HepG2 (cell line): ENCODE measurements around the gene CAMK2D. TPM values are rescaled to one million over a fixed set of nuclear protein-coding genes. Genes with fewer than 3 reads are reported as not detected.

Experiments
- ATAC-seq: fragments of 200-7000 bp; cut with Tn5 transposase; 3 replicates; pipeline ENCODE4 v1.9.1; 2020; ENCODE audit warnings: mild to moderate bottlenecking, moderate library complexity
- BruUV-seq: library from RNA; stranded (reverse); fragments of 400-500 nt; replicated peaks from 2 replicates; lab custom pipeline; 2021; lab: Mats Ljungman, UMichigan
- CTCF ChIA-PET: fragments of 300-600 bp; formaldehyde crosslinking; extraction: SDS; loops from one replicate; lab custom pipeline; 2021; ENCODE audit warnings: low total read pairs, inconsistent platforms, low intra/inter-chr PET ratio; lab: Yijun Ruan, JAX
- POLR2A ChIA-PET: fragments of 350-600 bp; sonication (Branson Sonifier 250); formaldehyde crosslinking; loops from one replicate; lab custom pipeline; 2020; ENCODE audit warnings: antibody characterized with exemption, inconsistent platforms; lab: Yijun Ruan, JAX
- DNase-seq: peaks from one replicate; pipeline ENCODE4 v3.0.0-alpha.2; 2015; ENCODE audit warnings: low spot score
- FAIRE-seq: peaks from 3 replicates; lab custom pipeline; 2011; peaks lifted over from hg19 to GRCh38; lab: Jason Lieb, UNC
- H2AFZ ChIP-seq: one replicate; pipeline ENCODE4 v1.6.1; 2011; ENCODE audit warnings: low read length, inconsistent platforms
- H3K27ac ChIP-seq: fragments of 300-600 bp; 3 replicates; pipeline ENCODE4 v1.8.0; 2011; ENCODE audit warnings: mixed run types, mild to moderate bottlenecking, mixed read lengths, low read length, inconsistent platforms; ENCODE audit not compliant: insufficient read depth; ENCODE audit errors: extremely low read length
- H3K27me3 ChIP-seq, 2 experiments: fragments of 200-600 bp in 1 of 2; 2 replicates in 1 of 2; 3 replicates in 1 of 2; pipeline versions ENCODE4 v1.6.0 to v1.8.0; 2011; ENCODE audit warnings: low read length in 2 of 2, mild to moderate bottlenecking in 2 of 2, moderate library complexity in 2 of 2, inconsistent platforms in 1 of 2; ENCODE audit not compliant: insufficient read depth in 2 of 2, control insufficient read depth in 1 of 2
- H3K36me3 ChIP-seq, 2 experiments: fragments of 200-600 bp in 1 of 2; replicated peaks in 1 of 2; 2 replicates in 1 of 2; 3 replicates in 1 of 2; pipeline versions ENCODE4 v1.5.1 to v1.8.0; 2011; ENCODE audit warnings: low read length in 2 of 2, inconsistent platforms in 1 of 2; ENCODE audit not compliant: insufficient read depth in 2 of 2, control insufficient read depth in 1 of 2
- H3K4me1 ChIP-seq: 2 replicates; pipeline ENCODE4 v1.5.1; 2012; ENCODE audit warnings: low read length, inconsistent platforms; ENCODE audit not compliant: insufficient read depth
- H3K4me2 ChIP-seq: 2 replicates; pipeline ENCODE4 v1.6.0; 2011; ENCODE audit warnings: low read depth, low read length, inconsistent platforms
- H3K4me3 ChIP-seq, 3 experiments: fragments of 200-600 bp in 1 of 3; sonication (generic), shearing (Covaris generic) in 1 of 3; replicated peaks in 1 of 3; 2 replicates each; pipeline ENCODE4 v1.5.1; 2011 to 2016; ENCODE audit warnings: low read length in 3 of 3, inconsistent platforms in 2 of 3, low read depth in 2 of 3, mild to moderate bottlenecking in 2 of 3, control low read depth in 1 of 3, mixed read lengths in 1 of 3; ENCODE audit not compliant: insufficient read depth in 1 of 3
- H3K79me2 ChIP-seq: one replicate; pipeline ENCODE4 v1.6.1; 2011; ENCODE audit warnings: low read length, inconsistent platforms; ENCODE audit not compliant: insufficient read depth
- H3K9ac ChIP-seq: 2 replicates; pipeline ENCODE4 v1.6.0; 2011; ENCODE audit warnings: mild to moderate bottlenecking, low read depth, low read length, inconsistent platforms; ENCODE audit not compliant: insufficient read depth
- H3K9me3 ChIP-seq: 2 replicates; pipeline ENCODE4 v1.5.1; 2012; ENCODE audit warnings: mild to moderate bottlenecking, low read length
- H4K20me1 ChIP-seq: 2 replicates; pipeline ENCODE4 v1.6.0; 2011; ENCODE audit warnings: inconsistent platforms, mild to moderate bottlenecking, low read length, moderate library complexity; ENCODE audit not compliant: insufficient read depth
- AGO1 ChIP-seq: fragments of 200-400 bp; formaldehyde crosslinking; IDR thresholded peaks from 2 replicates; pipeline ENCODE4 v1.6.1; 2017; ENCODE audit warnings: mild to moderate bottlenecking, low read depth, low read length, moderate library complexity; ENCODE audit not compliant: poor library complexity, severe bottlenecking
- GRHL1 ChIP-seq: sonication (generic); formaldehyde crosslinking; conservative IDR thresholded peaks from 2 replicates; pipeline ENCODE4 v1.8.0; 2022; ENCODE audit warnings: missing genetic modification reagents
- HNF4G ChIP-seq, 2 experiments: sonication (generic) in 1 of 2; formaldehyde crosslinking in 1 of 2; IDR thresholded peaks; 2 replicates each; pipeline versions ENCODE4 v1.4.0 to v1.6.1; 2011 to 2020; ENCODE audit warnings: borderline replicate concordance in 2 of 2, low read depth in 2 of 2, mild to moderate bottlenecking in 2 of 2, low read length in 1 of 2, missing genetic modification reagents in 1 of 2, moderate library complexity in 1 of 2
- MTF2 ChIP-seq: sonication (generic); formaldehyde crosslinking; IDR thresholded peaks from 2 replicates; pipeline ENCODE4 v1.5.0; 2020; ENCODE audit warnings: missing genetic modification reagents, borderline replicate concordance
- MYNN ChIP-seq: sonication (generic); formaldehyde crosslinking; IDR thresholded peaks from 2 replicates; pipeline ENCODE4 v1.4.0; 2020; ENCODE audit warnings: mild to moderate bottlenecking, low read depth, missing genetic modification reagents
- NR2F6 ChIP-seq, 2 experiments: IDR thresholded peaks; 2 replicates each; pipeline ENCODE4 v1.6.1; 2016; ENCODE audit warnings: antibody characterized with exemption in 1 of 2, mild to moderate bottlenecking in 1 of 2
- PAWR ChIP-seq: sonication (generic); formaldehyde crosslinking; IDR thresholded peaks from 2 replicates; pipeline ENCODE4 v1.4.0; 2020; ENCODE audit warnings: missing genetic modification reagents, mild to moderate bottlenecking, borderline replicate concordance
- TARDBP ChIP-seq: sonication (generic); formaldehyde crosslinking; IDR thresholded peaks from 2 replicates; pipeline ENCODE4 v1.8.0; 2022; ENCODE audit warnings: mild to moderate bottlenecking, missing genetic modification reagents
- TOE1 ChIP-seq: sonication (generic); formaldehyde crosslinking; IDR thresholded peaks from 2 replicates; pipeline ENCODE4 v1.4.0; 2020; ENCODE audit warnings: mild to moderate bottlenecking, missing genetic modification reagents
- ZBTB1 ChIP-seq: sonication (generic); formaldehyde crosslinking; IDR thresholded peaks from 2 replicates; pipeline ENCODE4 v1.4.0; 2020; ENCODE audit warnings: missing genetic modification reagents, borderline replicate concordance
- ZNF292 ChIP-seq: sonication (generic); formaldehyde crosslinking; IDR thresholded peaks from 2 replicates; pipeline ENCODE4 v1.8.1; 2022; ENCODE audit warnings: mild to moderate bottlenecking, low read depth, missing genetic modification reagents, borderline replicate concordance
- ZSCAN30 ChIP-seq: sonication (generic); formaldehyde crosslinking; IDR thresholded peaks from 2 replicates; pipeline ENCODE4 v1.5.0; 2020; ENCODE audit warnings: mild to moderate bottlenecking, missing genetic modification reagents
- WGBS: methylation state at CpG from one replicate; pipeline ENCODE4 v1.1.6; 2017; ENCODE audit warnings: low lambda C conversion rate; 5-methylcytosine and 5-hydroxymethylcytosine counted together
- in situ Hi-C: cut with HindIII; loops from 2 replicates; pipeline ENCODE4 v1.10.0; 2017; ENCODE audit warnings: low pct_unique_long_range_greater_than_20kb; ENCODE audit not compliant: extremely low pct_ligation_motif_present
- intact Hi-C: fragments of 100-400 bp; cut with micrococcal nuclease; formaldehyde crosslinking; loops from one replicate; pipeline ENCODE4 v1.10.0; 2022; ENCODE audit not compliant: unreplicated experiment
- polyA plus RNA-seq, 8 experiments: library from polyadenylated mRNA; depleted of rRNA in 3 of 8; stranded (reverse) in 7 of 8; unstranded in 1 of 8; fragments of >200 nt; fragmentation: Illumina TruSeq in 4 of 8; extraction: Trizol in 4 of 8; gene quantifications; 2 replicates each; pipeline versions ENCODE4 v1.2.1 to v1.2.3, GENCODE V29; 2011 to 2016; ENCODE audit warnings: low read depth in 4 of 8, missing spikeins in 1 of 8, mixed read lengths in 1 of 8; ENCODE audit not compliant: insufficient read depth in 1 of 8
- total RNA-seq, 5 experiments: library from RNA; depleted of rRNA; stranded (reverse); fragments of >200 nt; fragmentation: Illumina TruSeq; extraction: Trizol; gene quantifications; 2 replicates each; pipeline ENCODE4 v1.2.3, GENCODE V29; 2016; ENCODE audit warnings: low read depth in 1 of 5

The CAMK2D gene
- total and polyA plus RNA-seq, 2 of the 13 experiments (the other 11 are each of a cell fraction or from before 2014, with no cell fraction given), result 18.0 to 65.4 TPM

DNA sequence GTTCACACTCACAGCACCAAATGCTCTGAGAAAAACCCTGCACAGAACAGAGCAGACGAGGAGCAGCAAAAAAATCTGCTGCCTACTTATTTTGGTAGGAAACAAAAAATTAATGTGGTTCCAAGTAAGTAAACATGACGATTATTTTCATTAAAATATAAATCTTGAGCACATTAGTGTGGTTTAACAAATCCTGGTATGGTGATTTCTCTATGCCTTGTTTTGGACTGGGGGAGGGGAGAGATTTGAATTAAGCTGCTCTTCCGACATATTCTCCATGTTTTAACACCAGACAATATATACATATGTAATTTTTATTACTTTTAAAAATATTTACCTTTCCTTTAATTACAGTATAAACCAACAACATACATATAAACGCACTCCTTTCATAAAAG lies 1.8 kb downstream of the CAMK2D start (continued):
- no peak for TF ChIP-seq PAWR (CRISPR knock-in tag)
- no peak for TF ChIP-seq ZSCAN30
- no peak for TF ChIP-seq AGO1
- TF ChIP-seq, all 625 proteins: peak for 0

GRCh38 chr4:113758372-113758771 lies 3.2 kb downstream of the CAMK2D start:
- Histone ChIP-seq H2AFZ (no peak overlapping the region), H3K27me3 (no peaks in the 10 kb centered on the region; a peak in 1 of 5 replicates), H3K4me1 (peaks cover 42% of the 10 kb centered on the region), H3K36me3 (no peaks in the 10 kb centered on the region), H3K27ac (no peak overlapping the region), H3K9ac (no peak overlapping the region), H3K4me3 (peak overlapping the region in 2 of 3 experiments; percentile 70 to 96; a peak in 2 of 6 replicates), H4K20me1 (no peaks in the 10 kb centered on the region), H3K79me2 (peaks cover 54% of the 10 kb centered on the region), H3K4me2 (peak overlapping the region; percentile 87), H3K9me3 (no peaks in the 10 kb centered on the region)
- DNase-seq, result no peak
- no peak for FAIRE-seq
- in situ Hi-C loops, result no loop called here
- TF ChIP-seq MTF2 (CRISPR knock-in tag), result no peak
- TF ChIP-seq MYNN, result no peak
- TF ChIP-seq TARDBP (CRISPR knock-in tag), result no peak
- no peak for TF ChIP-seq NR2F6 (IDR thresholded peaks at IDR 0.05)
- TF ChIP-seq NR2F6 (CRISPR knock-in tag; IDR thresholded peaks at IDR 0.05), result no peak
- no peak for TF ChIP-seq TOE1 (CRISPR knock-in tag)
- TF ChIP-seq GRHL1 (CRISPR knock-in tag), result no peak
- TF ChIP-seq ZNF292 (CRISPR knock-in tag), result no peak
- TF ChIP-seq ZBTB1 (CRISPR knock-in tag), result no peak
- TF ChIP-seq HNF4G (IDR thresholded peaks at IDR 0.05; ENCODE audit: borderline replicate concordance, low read depth, low read length), result no peak
- TF ChIP-seq HNF4G (CRISPR knock-in tag; IDR thresholded peaks at IDR 0.05; ENCODE audit: borderline replicate concordance, low read depth), result no peak
- ATAC-seq, result no peak
- POLR2A ChIA-PET, result interaction anchor here (1.2 kb wide), 1 partner anchor 122 kb away, joined by 3 read pairs; no protein-coding TSS in a partner anchor
- CTCF ChIA-PET, result no interaction called here
- intact Hi-C loops, result no loop called here
- WGBS, result 90% methylated on average over 6 of the region's 6 CpGs
- no TSS peak for BruUV-seq
